Left lung (tissue), 10 donors: ENCODE measurements around the gene SPTA1. TPM values are rescaled to one million over a fixed set of nuclear protein-coding genes. Genes with fewer than 3 reads are reported as not detected.

Source experiments
- ATAC-seq: fragments of 200-7000 bp; cut with Tn5 transposase; one replicate; pipeline ENCODE4 v1.9.1; 2020; ENCODE audit warnings: moderate library complexity
- DNase-seq, 4 donors: peaks; one replicate each; pipeline ENCODE4 v3.0.0-alpha.2; 2013 to 2020
- H3K27ac ChIP-seq, 2 donors: fragments of 200-600 bp; sonication (generic) in 1 of 2; one replicate each; pipeline versions ENCODE4 v1.5.0 to v1.8.0; 2020 to 2021
- H3K27me3 ChIP-seq, 2 donors: fragments of 200-600 bp; sonication (generic) in 1 of 2; one replicate each; pipeline versions ENCODE4 v1.5.0 to v1.8.0; 2020 to 2021
- H3K36me3 ChIP-seq, 2 donors: fragments of 200-600 bp; sonication (generic) in 1 of 2; one replicate each; pipeline versions ENCODE4 v1.5.0 to v1.8.0; 2020 to 2021
- H3K4me1 ChIP-seq, 2 donors: fragments of 200-600 bp; one replicate each; pipeline ENCODE4 v1.8.0; 2021
- H3K4me3 ChIP-seq, 2 donors: fragments of 200-600 bp; sonication (generic) in 1 of 2; one replicate each; pipeline versions ENCODE4 v1.5.0 to v1.8.0; 2020 to 2021; ENCODE audit warnings: mild to moderate bottlenecking in 1 of 2
- H3K9me3 ChIP-seq, 2 donors: fragments of 200-600 bp; sonication (generic) in 1 of 2; one replicate each; pipeline versions ENCODE4 v1.5.0 to v1.8.0; 2020 to 2021
- CTCF ChIP-seq, 2 donors: fragments of 200-600 bp; sonication (generic) in 1 of 2; IDR thresholded peaks; one replicate each; pipeline versions ENCODE4 v1.5.0 to v1.8.0; 2021; ENCODE audit warnings: antibody characterized with exemption in 2 of 2
- intact Hi-C, 2 donors: fragments of 100-400 bp; cut with DNase I; formaldehyde crosslinking; loops; one replicate each; pipeline versions ENCODE4 v1.11.2 to v1.14.2; 2022
- polyA plus RNA-seq, 6 donors: library from polyadenylated mRNA; unstranded; fragments of 120-200 nt; gene quantifications; one replicate each; pipeline ENCODE4 v1.2.1, GENCODE V29; 2013; ENCODE audit not compliant: insufficient read length in 6 of 6
- total RNA-seq, 2 donors: library from RNA; stranded (reverse); fragmentation: NEBNext Ultra II Directional; extraction: Animal tissue kit (Norgen Biotek cat#: 25700); gene quantifications; one replicate each; pipeline ENCODE4 v1.2.1, GENCODE V29; 2021
- donor health status: DM: no; HTN: yes; CAD: no.
- donor health status: DM: no; HTN: no; CAD: no.

The SPTA1 gene
- total and polyA plus RNA-seq, 8 donors, result 0.06 to 13.3 (median 9.3) TPM

- no peak overlapping the region for H3K27ac ChIP-seq
- H3K36me3 ChIP-seq, result no peaks in the 10 kb centered on the region
- no peak overlapping the region for H3K4me3 ChIP-seq
- no peak for TF ChIP-seq CTCF (IDR thresholded peaks at IDR 0.05)
- peaks cover 0 to 22% of the 10 kb centered on the region in 2 donors for H3K4me1 ChIP-seq
- no peaks in the 10 kb centered on the region for H3K27me3 ChIP-seq
- no peak for ATAC-seq
- intact Hi-C loops, result no loop called here
- H3K9me3 ChIP-seq, result no peaks in the 10 kb centered on the region
- no peak for DNase-seq
Measured at GRCh38 chr1:158649052-158649451, 37.5 kb downstream of the SPTA1 start.

GRCh38 chr1:158646465-158646864 lies 40.0 kb downstream of the SPTA1 start:
- intact Hi-C loops, result no loop called here
- TF ChIP-seq CTCF (IDR thresholded peaks at IDR 0.05), result no peak
- Histone ChIP-seq H3K4me3 (no peak overlapping the region), H3K4me1 (peaks cover 0 to 26% of the 10 kb centered on the region in 2 donors), H3K36me3 (no peaks in the 10 kb centered on the region), H3K27me3 (no peaks in the 10 kb centered on the region), H3K27ac (peak overlapping the region in 1 of 2 donors; percentile 23), H3K9me3 (no peaks in the 10 kb centered on the region)
- DNase-seq, result no peak
- peak; percentile 32 for ATAC-seq

- DNase-seq (no peak), ATAC-seq (no peak)
- no peaks in the 10 kb centered on the region for H3K27me3 ChIP-seq
- no peaks in the 10 kb centered on the region for H3K9me3 ChIP-seq
- peaks cover 0 to 26% of the 10 kb centered on the region in 2 donors for H3K4me1 ChIP-seq
- TF ChIP-seq CTCF (IDR thresholded peaks at IDR 0.05), result no peak
- intact Hi-C loops, result no loop called here
- H3K27ac ChIP-seq, result peak overlapping the region in 1 of 2 donors; percentile 39
- H3K4me3 ChIP-seq, result no peak overlapping the region
- no peaks in the 10 kb centered on the region for H3K36me3 ChIP-seq
Measured at GRCh38 chr1:158644449-158644848, 42.1 kb downstream of the SPTA1 start.

GRCh38 chr1:158638904-158639303 lies 47.6 kb downstream of the SPTA1 start:
- H3K36me3 ChIP-seq, result no peaks in the 10 kb centered on the region
- intact Hi-C loops, result no loop called here
- no peak for TF ChIP-seq CTCF (IDR thresholded peaks at IDR 0.05)
- DNase-seq (no peak), ATAC-seq (no peak)
- H3K9me3 ChIP-seq, result no peaks in the 10 kb centered on the region
- H3K27ac ChIP-seq, result no peak overlapping the region
- H3K27me3 ChIP-seq, result no peaks in the 10 kb centered on the region
- no peak overlapping the region for H3K4me3 ChIP-seq
- H3K4me1 ChIP-seq, result peaks cover 0 to 2% of the 10 kb centered on the region in 2 donors

GRCh38 chr1:158638146-158638545 lies 48.4 kb downstream of the SPTA1 start:
- no peak overlapping the region for H3K4me3 ChIP-seq

More at GRCh38 chr1:158638146-158638545, 48.4 kb downstream of the SPTA1 start:
- Histone ChIP-seq H3K27me3 (no peaks in the 10 kb centered on the region), H3K9me3 (no peaks in the 10 kb centered on the region), H3K4me1 (no peaks in the 10 kb centered on the region), H3K27ac (no peak overlapping the region), H3K36me3 (no peaks in the 10 kb centered on the region)
- no peak for ATAC-seq
- peak in 2 of 4 donors; percentile 69 to 85 for DNase-seq
- intact Hi-C loops, result no loop called here
- no peak for TF ChIP-seq CTCF (IDR thresholded peaks at IDR 0.05)
